GM18519 (cell line): Measurements from ENCODE around the gene TRIM66.

Source experiments
- ATAC-seq: cut with Tn5 transposase; IDR thresholded peaks from one replicate; pipeline ENCODE4 v1.9.1; 2021; ENCODE audit warnings: mild to moderate bottlenecking, moderate library complexity; ENCODE audit not compliant: unreplicated experiment, low FRiP score

Gene TRIM66, protein sequence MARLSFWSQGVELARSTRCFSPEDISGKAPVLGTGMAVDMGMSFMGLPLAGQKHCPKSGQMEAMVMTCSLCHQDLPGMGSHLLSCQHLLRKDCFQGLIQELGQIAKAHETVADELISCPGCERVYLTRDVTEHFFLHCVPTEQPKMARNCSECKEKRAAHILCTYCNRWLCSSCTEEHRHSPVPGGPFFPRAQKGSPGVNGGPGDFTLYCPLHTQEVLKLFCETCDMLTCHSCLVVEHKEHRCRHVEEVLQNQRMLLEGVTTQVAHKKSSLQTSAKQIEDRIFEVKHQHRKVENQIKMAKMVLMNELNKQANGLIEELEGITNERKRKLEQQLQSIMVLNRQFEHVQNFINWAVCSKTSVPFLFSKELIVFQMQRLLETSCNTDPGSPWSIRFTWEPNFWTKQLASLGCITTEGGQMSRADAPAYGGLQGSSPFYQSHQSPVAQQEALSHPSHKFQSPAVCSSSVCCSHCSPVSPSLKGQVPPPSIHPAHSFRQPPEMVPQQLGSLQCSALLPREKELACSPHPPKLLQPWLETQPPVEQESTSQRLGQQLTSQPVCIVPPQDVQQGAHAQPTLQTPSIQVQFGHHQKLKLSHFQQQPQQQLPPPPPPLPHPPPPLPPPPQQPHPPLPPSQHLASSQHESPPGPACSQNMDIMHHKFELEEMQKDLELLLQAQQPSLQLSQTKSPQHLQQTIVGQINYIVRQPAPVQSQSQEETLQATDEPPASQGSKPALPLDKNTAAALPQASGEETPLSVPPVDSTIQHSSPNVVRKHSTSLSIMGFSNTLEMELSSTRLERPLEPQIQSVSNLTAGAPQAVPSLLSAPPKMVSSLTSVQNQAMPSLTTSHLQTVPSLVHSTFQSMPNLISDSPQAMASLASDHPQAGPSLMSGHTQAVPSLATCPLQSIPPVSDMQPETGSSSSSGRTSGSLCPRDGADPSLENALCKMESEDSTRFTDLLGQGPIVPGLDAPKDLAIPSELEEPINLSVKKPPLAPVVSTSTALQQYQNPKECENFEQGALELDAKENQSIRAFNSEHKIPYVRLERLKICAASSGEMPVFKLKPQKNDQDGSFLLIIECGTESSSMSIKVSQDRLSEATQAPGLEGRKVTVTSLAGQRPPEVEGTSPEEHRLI (N-terminal part only)

DNA sequence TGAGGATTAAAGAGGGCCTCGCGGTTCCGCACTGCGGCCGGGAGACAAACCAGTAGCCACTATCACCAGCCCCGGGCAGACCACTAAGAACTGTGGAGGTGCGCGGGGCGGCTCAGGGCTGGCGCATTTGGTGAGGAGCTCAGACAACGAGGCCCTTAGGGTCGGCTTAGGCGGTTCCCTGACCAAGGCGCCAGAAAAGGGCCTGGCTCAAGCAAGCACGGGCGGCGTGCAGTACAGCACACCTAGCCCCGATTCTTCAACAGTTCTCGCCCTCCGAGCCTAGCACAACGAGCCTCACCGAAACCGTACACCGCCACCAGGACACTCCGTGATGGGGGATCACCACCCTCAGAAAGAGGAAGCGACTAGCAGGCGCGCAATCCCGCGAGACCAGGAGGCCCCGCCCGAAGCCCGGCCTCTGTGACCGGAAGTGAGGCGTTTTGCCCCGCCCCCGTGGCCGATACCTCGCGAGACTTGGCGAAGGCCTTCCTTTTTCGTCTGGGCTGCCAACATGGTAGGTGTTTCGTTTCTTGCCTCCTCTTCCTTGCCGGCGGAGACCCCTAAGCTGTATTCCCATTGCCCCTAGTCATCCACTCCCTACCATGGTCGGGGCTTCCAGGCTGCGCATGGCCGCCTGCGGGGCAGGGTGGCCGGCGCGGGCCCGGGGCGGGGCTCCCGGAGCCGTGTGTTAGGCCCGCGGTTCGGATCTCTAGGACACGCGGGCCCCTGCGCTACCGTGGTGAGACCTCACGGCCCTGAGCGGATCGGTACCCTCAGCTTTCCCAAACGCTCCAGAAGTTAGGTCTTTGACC, at the start of gene TRIM66, which contains the start of gene RPL27A:
TSS of gene TRIM66 (minus strand) at position 363 of the 812 bp plus-strand sequence. CDS start 10,391 bp downstream, outside the sequence.
TSS of gene RPL27A (plus strand) at position 490 of the 812 bp plus-strand sequence. CDS start at position 512, 22 bp downstream.
- peak; percentile 85 for ATAC-seq

DNA sequence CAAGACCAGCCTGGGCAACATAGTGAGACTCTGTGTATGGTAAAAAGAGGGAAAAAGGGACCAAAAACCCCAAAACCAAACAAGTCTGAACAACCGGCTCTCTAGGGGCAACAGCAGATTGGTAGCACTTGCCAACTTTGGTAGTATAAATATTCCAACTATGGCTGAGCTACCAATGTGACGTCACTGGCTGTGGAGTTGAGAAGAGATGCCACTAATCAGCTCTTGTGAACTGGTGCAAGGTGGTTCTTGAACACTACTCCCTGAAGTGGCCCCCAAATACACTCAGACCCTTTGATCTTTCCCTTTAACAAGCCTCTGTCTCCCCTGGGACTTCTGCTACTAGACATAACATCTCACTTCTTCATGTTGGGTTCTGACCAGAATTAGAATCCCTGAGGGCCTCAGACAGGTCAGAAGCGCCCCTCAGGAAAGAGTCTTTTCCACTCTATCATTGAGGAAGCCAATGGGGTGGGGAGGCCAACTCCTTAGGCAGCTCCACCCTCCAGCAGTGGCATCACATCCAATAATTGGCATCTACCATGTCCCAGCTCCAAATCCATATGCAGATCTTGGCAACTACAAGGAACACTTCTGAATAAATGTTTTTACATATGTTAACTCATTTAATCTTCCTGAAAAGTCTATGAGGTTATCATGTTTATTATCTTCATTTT, 49.3 kb upstream of the TRIM66 start:
- ATAC-seq: no peak

DNA sequence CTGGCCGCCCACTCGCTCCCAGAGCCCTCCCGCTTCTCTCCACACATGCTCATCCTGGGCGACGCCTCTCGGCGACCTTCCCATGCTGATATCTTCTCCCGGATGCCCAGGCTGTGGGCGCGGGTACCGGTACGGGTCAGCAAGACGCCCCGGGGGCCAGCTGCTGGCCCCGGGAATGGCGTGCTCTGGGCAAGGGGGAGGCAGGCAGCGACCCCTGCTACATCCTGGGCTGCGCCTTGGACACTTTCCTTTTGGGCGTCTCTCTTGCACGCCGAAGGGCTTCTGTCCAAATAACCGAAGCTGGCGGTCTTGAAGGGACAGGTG, 48.2 kb upstream of the TRIM66 start:
- ATAC-seq: no peak

DNA sequence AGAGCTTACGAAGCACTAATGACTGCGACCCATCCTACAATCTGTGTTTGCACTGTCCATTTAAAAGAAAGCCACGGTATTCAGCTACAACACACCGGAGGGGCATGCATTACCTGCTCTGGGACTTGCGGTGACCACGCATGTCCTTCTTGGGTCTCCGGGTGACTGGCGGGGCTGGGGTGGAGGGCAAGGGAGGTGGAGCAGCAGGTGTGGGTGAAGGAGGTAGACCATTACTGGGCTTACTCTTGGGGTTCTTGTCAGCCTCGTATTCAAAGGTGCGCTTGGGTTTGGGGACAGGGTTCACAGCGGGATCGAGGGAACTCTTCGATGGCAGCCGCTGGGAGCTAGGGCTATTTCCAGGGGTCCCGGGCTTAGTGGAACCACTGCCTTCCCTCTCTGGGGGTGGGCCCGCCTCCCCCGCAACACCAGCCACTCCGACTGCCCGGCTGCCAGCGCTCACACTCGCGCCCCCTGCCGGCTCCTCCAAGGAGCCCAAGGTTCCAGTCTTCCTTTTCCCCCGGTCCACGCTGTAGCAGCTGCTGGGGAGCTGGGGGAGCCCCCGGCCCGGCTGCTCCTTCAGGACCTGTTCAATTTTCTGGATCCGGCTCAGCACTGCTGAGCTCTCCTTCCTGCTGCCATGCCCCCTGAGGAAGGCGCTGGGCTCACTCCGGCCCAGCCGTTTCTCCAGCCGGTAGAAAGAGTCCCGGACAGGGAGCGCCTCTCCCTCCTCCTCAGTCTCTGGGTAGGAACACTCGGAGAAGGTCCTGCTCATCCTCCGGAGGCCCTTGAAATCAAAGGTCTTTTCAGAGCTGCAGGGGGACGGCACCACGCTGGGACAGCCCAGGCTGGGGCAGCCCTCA, 47.6 kb upstream of the TRIM66 start:
- ATAC-seq: no peak

DNA sequence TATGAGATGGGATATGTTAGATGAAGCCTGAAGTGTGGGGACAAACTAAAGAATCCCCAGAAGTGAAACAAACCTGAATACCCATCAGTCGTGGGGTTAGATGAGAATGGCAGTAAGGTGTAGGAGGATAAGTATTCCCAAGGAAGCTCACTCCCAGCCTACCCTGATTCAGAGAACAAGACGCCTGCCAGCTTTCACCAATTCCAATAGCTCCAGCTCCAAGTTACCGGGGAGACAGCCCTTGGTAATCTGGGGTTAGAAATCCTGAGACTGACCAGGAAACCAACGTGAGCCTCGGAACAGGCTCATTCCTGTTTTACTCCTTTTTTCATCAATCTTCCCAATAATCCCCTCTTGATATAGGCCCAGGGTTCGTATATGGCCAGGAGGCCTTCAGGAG, 46.6 kb upstream of the TRIM66 start:
- no peak for ATAC-seq

DNA sequence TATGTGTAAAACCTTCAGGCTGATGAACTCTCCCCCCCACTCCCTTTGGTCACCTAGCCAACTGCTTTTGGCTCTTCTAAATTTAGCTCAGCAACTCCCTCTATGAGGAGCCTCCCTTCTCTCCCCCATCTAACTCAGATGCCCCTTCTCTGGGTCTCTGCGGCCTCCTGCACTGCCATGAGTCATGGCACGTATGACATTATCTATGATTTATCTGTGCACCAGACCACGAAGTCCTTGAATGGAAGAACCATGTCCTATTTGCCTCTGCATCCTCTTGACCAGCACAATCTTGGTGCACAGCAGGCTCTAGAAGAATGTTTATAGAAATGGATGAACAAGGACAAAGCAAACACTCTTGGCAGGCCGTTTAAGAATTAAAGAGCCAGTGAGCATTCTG, 46.1 kb upstream of the TRIM66 start:
- no peak for ATAC-seq

DNA sequence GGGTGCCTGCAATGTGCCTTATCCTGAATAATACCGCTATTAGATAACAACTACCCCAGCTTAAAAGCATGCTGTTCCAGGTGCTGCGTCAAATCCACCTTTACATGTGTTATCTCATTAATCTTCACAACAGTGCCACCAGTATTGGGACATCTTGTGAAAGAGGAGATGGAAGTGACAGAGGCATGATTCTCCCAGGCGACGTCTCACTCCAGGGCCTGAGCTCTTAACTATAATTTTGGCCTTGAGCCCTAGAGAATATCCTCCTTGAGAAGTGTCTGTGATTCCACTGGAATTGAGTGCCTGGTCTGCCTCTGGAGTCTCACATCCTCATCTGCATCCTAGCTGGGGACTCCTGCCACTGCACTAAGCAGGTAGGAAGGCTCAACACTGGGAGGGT, 43.9 kb upstream of the TRIM66 start:
- ATAC-seq: no peak

DNA sequence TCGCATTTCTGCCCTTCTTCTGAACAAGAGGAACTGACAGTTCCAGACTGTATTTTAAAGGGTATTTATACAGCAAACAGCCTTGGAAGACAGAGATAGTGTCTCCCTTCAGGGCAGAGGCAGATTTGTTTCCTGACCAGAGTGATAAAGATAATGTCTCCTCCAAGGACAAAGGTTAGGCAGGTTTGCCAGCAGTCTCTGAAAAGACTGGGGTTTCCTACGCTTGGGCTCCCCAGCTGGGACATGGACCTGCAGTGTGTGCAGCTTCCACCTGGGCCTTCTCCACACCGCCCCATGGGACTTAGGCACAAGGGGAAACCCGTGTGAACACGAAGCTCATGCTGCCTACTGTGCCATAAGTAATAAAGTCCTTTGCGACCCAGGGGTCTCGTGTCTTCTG, 42.2 kb upstream of the TRIM66 start:
- ATAC-seq: no peak

DNA sequence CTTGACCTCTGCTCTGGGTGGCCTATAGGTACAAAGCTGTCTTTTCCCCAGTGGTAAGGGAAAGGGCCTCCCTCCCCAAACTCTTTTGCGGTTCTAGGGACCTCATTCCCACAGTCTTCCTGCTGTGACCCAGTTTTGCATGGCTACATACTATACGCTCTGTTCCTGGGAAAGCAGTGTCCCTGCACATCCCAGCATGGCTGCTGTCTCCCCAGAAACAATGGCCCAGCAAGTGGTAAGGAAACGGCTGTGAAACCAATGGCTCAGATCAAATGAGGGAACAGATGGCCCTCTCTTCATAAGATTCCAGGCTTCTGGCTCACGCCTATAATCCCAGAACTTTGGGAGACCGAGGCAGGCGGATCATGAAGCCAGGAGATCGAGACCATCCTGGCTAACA, 41.2 kb upstream of the TRIM66 start:
- no peak for ATAC-seq

DNA sequence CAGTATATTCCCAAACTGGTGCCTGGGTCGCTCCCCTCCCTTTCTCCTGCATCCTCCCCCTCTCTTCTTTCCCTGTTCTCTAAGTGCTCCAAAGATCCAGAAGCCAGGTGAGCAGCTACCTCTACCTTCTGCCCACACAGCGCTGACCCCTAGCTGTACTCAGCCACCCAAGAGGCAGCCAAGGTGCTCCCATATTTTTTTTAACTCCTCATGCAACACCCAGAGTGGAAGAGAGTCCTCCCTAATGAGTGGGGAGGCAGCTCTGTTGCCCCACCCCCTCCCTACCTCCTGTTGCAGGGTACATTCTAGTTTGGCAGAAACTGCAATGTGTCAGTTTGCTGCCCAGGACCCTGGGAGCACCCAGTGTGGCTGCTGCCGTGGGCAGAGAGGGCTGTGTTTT, 40.3 kb upstream of the TRIM66 start:
- ATAC-seq: no peak

DNA sequence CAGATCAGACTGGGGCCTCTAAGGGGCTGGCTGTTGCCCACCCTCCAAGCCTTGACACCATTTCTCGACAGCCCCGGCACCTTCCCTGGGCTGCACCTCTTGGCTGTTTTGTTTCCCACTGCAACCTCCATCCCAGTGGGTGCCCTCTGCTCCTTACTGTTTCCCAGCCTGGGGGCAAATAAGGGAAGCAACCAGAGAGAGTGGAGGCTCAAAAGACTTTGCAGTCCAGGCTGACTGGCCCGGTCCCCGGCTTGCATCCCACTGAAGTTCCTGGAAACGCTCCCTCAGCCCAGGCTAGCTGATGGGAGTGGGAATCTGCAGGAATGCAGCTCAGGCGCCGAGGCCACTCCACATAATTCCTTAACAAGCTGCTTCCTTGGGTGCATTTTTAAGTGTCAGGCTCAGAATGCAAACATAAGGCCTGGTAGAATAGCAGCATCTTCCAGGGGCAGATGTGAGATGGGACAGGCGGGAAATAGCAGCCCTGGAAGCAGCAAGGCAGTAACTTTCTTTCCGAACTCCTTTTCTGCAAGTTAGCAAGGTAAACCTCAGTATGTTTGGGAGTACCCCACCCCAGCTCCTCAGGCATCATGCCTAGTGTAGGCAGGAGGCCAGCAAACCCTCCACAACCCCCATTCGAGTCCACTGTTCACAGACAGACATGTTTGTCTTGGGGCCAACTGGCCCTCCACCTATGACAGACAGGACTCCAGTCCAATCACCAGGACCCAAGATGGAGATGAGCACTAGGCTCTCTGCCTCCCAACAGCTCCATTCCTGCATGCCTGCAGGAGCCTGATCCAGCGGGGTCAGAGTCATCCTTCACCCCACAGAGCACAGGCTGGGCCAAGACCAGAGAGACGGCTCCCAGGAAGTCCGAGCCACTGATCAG, 39.4 kb upstream of the TRIM66 start:
- no peak for ATAC-seq

DNA sequence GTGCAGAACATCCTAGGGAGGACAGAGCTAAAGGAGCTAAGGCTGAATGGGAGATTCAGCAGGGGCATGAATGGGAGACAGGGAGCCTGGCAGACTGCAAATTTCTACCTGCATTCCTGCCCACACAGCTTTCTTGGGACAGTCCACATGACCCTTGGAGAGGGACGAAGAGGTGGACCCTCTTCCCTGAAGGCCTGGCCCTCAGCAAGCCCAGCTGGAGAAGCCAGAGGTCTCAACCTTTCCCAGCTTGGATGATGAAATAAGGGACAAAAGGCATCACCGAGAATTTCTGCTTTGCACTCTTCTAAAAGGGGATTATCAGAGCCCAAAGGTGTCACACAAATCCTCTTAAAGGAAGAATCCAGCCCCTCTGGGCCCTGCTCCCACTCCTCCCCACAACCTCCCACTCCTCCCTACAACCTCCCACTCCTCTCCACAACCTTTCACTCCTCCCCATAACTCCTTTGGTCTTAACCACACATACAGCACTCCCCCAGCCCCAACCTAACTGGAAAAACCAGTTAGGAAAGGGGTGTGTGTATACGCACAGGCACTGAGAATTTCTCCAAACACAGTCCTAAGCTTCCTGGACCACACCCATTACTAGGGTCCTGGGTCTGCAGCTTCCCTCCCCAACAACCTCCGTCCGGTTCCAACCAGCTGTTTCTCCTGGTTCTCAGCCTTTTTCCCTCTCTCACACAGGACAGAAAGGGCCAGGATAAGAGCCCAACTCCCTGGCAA, 38.6 kb upstream of the TRIM66 start:
- no peak for ATAC-seq

DNA sequence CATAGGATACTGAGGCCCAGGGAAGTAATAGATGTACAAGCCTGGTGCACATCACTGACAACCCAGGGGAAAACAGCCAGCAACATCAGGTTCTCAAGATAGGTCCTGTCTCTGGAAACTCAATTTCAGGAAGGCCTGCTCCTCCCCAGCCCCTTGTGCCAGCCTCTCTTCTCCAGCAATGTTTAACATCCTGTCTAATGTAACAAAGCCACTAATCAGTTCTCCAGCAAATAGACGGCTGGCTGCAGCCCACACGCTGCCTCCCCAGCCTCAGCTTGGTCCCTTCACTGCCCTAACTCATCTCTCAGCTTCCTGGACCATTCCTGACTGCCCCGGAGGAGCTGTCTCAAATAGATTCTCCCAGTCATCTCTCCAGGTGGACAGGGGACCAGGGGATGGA, 37.9 kb upstream of the TRIM66 start:
- ATAC-seq: no peak

DNA sequence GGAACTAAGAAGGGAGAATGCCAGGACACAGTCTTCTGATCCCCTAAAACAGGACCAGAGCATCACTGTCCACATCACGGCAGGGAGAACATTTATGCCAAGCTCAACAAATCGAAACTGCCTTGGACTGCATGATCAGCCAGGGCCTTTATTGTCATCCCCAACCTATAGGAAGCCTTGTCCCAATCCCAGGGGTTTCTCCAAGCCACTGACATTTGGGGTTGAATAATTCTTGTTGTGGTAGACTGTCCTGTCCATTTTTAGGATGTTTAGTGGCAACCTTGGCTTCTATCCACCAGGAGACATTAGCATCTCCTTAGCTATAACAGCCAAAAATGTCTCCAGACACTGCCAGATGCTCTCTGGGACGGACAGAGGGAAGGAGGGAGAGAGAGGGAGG, 37.3 kb upstream of the TRIM66 start:
- no peak for ATAC-seq

DNA sequence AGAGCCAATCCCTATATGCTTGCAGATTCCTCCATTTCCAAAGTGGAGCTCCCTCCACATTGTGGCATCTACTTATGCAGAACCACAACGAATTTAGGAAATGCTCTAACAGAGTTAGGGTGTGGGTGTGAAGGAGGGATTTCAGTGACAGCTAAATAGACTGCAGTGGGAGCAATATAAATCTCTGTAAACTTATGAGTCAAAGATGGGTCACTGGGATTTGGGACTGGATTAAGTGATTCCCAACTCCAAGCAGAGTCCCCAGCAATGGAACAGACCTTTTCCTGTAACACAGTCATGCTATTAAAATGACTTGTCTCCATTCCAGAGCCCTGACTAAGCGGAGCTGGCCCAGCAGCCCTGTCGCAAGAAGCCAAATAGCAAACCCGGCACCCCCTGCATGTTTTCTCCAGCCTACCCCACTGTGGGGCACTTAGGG, 36.8 kb upstream of the TRIM66 start:
- ATAC-seq: no peak

DNA sequence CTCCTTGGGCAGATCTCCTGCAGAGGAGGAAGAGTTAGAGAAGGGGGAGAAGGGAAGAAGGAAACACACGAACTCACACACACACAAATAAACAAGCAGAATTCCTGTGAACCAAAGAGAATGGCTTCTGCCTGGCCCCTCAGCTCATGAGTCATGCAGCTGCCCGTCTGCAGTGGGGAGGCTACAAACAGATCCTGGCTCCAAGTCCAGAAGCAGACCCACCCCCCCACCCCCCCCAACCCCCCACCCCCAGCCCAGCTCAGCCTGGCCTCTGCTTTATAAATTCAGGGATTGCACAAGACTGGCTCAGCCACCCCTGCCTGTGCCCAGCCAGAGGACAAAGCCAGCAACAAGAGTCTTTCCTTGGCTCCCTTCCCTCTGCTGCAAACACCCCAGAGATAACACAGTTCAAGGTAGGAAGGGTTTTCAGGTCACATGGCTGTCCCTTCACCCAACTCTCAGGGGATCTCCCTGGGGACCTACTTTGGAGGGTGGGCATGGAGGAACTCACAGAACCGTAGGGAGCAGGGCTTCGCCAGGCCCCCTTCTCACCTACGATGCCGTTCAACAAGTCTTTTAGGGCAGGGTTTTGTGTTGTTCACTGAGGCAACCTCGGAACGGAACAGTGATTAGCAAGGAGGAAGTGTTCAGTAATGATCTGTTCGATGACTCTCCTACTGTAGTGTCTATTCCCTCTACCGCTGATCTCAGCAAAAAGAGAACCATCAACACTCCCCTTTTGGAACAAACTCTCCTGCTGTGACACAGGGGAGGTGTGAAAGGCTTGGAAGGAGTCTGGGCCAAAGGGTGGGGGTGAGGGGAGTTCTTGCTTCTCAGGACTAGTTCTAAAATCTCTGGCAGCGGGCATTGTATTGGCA, 35.6 kb upstream of the TRIM66 start:
- ATAC-seq: no peak
